HG02943 (cell line): ENCODE data around the gene CD99L2.
"Not testable (repeated sequence)": the region's sequence is repeated elsewhere in the genome, so short reads cannot be mapped to it uniquely, and the experiment has no call there.

Source experiments
- ATAC-seq: cut with Tn5 transposase; IDR thresholded peaks from one replicate; pipeline ENCODE4 v1.9.1; 2021; ENCODE audit warnings: mild to moderate bottlenecking, low read depth, moderate library complexity; ENCODE audit not compliant: unreplicated experiment

The CD99L2 gene

DNA sequence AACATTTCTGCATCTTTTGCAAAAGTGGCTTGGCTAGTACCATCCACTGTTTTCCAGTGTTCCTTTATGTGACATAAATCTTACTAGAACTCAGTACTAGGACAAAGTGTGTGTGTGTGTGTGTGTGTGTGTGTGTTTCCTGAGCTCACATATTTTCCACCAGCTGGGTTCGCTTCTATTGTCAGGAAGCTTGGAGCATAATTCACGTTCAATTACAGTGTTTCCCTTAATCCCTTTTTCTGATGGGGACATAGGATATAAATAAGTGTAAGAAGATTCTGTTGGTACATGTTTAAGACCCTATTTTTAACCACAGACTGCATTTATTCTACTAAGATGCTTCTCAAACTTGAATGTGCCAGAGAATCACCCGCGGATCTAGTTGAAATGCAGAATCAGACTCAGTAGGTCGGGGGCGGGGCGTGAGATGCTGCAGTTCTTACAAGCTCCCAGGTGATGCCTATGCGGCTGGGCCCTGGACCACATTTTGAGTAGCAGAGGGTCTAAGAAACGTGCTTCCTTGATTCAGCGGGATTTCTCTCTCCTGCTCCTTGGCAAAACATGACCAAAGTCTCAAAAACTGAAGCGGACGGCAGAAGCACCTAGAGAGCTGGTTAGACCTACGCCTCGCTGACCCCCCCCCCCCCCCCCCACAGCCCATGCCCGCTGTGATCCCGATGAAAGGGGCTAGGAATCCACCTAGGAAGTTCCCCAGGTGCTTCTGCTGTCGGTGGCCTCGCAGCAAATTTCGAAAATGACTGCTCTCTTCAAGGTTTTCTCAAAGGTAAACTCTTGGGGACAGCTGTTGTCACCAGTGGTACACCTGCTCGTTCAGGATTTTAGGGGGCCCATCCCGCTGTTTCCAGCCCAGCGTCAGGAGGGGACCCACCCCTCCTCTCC lies 797 bp downstream of the CD99L2 start:
- ATAC-seq, result no peak

DNA sequence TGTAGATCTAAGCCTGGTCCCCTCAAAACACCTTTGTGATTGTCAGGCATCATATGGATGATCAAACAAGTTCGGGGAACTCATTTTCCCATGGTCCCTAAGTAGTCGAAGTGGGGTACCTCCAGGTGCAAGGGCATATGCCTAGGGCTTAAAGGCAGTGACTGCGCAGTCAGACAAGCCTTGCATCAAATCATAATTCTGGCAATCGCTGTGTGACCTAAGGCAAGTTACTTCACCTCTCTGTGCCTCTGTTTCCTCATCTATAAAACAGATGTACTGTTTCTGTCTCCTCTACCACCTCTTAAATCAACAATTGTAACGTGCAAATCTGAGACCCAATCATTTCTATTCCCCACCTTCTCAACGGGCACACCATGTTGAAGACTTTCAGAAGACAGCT lies 1.8 kb downstream of the CD99L2 start:
- no peak for ATAC-seq

DNA sequence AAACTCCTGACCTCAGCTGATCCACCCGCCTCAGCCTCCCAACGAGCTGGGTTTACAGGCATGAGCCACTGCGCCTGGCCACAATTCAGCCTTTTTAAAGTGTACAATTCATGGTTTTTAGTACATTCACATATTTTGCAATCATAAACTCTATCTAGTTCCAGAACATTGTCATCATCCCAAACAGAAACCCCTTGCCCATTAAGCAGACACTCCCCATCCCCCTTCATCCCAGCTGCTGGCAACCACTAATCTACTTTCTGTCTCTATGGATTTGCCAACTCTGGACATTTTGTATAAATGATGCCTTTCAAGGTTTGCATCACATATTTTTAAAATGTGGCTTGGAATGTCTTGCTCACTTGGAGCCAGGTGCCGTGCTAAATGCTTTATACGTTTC lies 4.5 kb downstream of the CD99L2 start:
- ATAC-seq, result no peak

DNA sequence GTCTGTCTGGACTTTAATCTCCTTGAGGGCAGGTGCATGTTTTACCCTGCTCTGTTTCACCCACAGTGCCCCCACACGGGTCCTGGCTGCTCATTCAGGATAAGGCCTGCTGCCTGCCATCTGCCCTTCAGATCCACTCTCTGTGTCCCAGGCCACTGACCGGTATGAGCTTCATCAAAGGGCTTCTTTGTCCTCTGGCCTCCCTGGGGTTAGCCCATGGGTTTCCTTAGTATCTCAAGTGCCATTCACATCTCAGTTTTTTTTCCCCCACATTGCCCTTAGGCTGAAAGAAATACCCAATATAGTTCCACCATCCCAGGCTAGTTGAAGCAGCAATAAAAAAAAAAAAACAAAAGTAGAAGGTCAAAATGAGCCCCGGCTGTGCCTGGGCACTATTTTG lies 9.3 kb downstream of the CD99L2 start:
- no peak for ATAC-seq

DNA sequence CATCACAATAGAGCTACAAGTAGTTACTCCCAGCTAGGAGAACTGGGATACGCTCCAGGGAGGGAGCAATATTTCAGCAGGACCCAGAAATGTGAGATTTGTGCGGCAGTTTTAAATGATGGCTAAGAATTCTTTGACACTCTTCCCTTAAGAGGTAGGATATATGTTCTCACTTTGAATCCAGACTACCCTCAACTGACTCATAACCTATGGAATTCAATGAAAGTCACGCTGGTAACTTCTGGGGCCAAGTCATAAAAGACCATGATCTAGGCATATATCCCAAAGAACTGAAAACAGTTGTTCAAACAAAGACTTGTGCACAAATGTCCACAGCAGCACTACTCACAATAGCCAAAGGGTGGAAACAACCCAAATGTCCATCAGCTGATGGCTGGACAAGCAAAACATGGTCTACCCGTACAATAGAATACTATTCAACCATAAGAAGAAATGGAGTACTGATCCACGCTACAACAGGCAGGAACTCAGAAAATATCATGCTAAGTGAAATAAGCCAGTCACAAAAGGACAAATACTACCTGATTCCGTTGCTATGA lies 10.5 kb downstream of the CD99L2 start:
- ATAC-seq, result no peak

DNA sequence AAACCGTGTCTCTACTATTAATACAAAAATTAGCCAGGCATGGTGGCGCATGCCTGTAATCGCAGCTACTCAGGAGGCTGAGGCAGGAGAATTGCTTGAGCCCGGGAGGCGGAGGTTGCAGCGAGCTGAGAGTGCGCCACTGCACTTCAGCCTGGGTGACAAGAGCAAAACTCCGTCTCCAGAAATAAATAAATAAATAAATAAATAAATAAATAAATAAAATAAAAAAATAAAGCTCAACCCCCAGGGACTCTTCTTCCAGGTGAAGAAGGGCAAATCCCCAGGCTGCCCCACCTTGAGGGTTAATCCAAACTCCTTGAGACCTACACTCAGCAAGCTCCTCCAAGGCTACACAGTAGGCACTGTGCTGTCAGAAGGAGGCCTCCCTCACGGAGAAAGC lies 11.2 kb downstream of the CD99L2 start:
- not testable (repeated sequence) for ATAC-seq

DNA sequence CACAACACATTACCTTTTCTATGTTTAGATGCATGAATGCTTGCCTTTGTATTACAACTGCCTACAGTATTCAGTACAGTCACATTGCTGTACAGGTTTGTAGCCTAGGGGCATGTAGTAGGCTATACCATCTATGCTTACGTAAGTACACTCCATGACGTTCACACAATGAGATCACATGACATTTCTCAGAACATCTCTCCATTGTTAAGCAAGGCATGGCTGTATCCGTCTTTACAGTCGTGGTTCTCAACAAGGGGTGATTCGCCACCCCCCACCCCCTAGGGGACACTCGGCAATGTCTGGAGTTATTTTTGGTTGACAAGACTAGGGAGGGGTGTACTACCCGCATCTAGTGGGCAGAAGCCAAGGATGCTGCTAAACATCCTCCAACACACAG lies 12.1 kb downstream of the CD99L2 start:
- ATAC-seq, result no peak

DNA sequence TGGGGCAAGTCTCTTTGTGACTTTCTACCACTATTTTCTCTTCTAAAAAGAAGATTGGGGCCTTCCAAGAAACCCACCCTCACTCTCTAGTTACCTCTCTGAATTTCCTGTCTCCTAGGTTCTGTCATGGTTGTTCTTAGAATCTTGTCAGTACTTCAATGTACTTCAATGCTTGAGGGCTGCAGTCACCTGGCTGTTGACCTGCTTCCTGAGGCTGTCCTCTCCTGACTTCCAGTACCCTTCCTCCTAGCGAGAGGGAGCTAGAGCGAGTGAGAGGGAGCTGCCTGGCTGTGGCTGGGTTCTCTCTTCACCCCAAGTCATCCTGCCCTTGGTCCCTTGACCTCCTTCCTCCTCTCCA lies 17.7 kb downstream of the CD99L2 start:
- ATAC-seq, result no peak

DNA sequence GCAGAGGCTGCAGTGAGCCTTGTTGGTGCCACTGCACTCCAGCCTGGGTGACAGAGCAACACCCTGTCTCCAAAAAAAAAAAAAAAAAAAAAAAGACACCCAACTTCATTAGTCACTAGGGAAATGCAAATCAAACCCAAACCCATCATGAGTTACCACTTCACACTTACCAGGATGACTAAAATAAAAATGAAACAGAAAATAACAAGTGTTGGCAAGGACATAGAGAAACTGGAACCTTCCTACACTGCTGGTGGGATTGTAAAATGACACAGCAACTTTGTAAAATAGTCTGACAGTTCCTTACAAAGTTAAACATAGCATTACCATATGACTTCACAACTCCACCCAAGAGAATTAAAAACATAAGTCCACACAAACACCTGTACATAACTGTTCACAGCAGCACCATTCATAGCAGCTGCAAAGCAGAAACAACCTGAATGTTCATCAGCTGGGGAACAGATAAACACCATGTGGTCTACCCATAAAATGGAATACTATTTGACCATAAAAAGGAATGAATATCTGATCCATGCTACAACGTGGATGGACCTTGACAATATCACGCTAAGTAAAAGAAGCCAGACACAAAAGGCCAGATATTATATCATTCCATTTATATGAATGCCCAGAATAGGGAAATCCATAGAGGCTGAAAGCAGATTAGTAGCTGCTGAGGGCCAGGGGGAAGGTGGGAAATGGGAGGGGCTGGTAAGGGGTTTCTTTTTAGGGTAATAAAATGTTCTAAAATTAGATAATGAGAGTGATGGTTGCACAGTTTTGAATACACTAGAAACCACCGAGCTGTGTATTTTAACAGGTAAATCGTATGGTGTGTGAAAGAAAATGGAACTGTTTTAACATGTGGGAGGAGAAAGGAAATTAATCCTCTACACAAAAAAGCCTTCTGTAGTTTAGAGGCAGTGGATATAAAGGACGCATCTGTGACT lies 18.3 kb downstream of the CD99L2 start:
- no peak for ATAC-seq

DNA sequence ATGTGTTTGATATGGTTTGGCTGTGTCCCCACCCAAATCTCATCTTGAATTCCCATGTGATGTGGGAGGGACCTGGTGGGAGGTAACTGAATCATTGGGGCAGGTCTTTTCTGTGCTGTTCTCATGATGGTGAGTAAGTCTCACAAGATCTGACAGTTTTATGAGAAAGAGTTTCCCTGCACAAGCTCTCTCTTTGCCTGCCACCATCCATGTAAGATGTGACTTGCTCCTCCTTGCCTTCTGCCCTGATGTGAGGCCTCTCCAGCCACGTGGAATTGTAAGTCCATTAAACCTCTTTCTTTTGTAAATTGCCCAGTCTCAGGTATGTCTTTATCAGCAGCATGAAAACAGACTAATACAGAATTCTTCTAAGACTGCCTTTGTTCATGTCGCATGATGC lies 22.8 kb downstream of the CD99L2 start:
- not testable (repeated sequence) for ATAC-seq

DNA sequence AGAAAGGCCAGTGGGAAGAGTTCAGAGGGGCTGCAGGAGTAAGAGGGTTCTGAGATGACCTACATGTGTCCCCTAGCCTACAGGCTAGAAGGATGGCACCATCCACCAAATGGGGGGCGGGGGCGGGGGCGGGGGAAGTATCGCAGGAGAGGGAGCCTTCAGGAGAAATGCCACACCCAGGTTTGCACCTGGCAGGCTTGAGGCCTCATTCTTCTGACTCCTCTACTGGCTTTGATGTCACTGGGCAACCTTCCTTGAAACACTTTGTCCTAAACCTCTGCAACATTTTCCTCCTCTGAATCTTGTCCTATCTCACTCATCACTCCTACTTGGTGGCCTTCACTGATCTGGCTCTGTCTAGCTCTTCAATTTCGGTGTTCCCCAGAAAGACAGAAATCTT lies 24.0 kb downstream of the CD99L2 start:
- ATAC-seq, result no peak

DNA sequence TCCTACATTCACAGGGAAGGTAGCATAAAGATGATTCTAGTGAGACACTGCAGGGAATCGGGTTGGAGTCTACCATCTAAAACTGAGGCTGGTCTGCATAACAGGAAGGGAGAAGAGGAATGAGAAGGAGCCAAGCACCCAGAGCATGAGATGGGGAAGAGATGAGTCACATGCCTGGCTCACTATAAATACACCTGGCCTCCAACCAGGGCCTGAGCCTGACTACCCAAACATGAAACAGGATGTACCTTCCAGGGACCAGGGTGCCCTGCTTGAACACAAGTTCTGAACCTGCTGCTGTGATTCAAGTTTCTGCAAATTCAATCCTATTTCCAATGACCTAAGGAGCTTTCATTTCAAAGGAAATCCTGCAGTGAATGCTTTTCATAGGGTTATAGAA lies 24.9 kb downstream of the CD99L2 start:
- no peak for ATAC-seq

DNA sequence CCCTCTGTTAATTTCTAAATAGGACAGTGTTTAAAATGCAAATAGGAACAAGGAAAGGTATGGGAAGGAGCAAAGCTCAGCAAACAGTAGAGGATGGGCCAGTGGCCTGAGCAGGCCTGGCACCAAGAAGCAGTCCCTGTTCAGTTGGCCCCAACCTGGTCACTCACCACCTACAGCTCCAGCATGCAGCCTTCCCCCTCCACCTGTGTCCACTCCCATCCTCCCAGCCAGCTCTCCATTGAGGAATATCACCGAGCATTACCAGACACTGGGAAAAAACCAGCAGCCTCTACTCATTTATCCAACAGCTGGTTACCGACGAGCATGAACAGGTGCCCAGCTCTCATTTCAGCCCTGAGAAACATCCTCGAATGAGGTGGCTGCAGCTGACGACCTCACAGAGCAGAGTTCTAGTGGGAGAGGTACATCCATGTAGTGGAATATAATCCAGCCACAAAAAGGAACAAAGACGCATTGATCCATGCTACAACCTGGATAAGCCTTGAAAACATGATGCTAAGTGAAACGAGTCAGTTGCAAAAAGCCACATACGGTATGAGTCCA lies 25.6 kb downstream of the CD99L2 start:
- ATAC-seq, result no peak

DNA sequence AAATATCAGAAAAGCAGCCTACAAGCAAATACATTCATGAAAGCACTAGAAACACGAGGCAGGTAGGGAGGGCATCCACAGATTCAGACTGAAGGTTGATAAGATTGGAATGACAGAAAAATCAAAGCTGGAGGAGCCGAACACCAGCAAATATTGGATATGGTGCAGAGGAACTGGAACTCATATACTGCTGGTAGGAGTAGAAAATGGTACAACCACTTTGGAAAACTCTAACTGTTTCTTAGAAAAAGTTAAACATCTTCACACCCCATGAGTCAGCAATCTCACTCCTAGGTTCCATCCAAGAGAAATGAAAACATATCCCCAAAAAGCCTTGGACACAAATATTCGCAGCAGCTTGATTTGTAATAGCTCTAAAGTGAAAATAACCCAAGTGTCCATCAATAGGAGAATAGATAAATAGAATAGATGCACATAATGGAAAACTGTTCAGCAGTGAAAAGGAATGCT lies 27.1 kb downstream of the CD99L2 start:
- no peak for ATAC-seq

DNA sequence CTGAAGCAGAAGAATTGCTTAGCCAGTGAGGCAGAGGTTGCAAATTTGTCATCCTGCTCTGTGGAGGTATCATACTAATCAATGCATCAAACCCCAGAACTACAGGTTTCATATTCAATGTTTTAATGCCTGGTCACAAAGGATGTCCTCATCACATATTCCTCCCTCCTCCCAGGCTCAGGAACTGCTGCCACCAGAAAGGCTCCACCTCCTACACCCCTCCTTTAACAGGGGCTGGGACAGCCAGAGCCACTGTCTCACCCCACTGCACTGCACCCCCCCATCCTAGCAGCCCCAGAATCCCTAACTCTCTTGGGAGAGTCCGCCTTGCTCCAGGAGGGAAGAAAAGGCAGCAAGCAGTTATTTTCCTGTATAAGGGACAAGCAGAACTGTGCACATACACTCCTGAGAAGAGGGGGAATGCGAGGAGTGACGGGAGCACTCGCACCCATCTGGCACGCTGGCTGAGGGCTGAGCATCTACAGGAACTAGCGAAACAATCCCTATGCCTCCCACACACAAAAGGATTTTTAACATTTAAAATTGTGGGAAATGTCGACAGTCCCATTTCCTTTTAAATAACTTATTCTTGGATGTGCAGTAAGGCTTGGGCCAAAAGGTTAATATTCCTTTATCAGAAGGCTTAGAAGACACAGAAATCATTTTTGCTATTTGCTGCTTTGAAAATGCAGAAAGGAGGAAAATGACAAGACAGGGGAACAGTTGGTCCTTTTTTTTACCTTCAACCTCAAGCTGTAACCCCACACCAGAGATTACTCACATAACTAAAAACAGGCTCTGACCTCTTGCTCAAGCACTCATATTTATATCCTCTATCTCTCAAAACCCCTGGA lies 27.8 kb downstream of the CD99L2 start:
- no peak for ATAC-seq

DNA sequence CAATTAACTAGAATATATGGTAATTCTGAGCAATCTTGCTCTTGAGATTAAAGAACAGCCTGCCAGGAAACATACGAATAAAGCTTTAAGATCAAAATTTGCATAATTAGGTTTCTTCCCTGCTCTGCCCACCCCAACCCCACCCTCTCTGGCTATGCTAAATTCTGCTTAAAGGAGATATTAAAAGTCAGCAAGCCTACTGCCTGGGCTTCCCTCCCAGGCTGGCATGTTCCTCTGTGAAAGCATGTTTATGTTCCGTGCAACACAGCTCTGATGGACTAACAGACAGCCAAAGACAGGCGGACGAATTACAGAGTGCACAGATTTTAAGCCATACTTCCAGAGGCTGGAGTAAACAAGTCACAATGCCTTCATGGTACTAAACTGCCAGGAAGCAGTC lies 28.4 kb downstream of the CD99L2 start:
- no peak for ATAC-seq

DNA sequence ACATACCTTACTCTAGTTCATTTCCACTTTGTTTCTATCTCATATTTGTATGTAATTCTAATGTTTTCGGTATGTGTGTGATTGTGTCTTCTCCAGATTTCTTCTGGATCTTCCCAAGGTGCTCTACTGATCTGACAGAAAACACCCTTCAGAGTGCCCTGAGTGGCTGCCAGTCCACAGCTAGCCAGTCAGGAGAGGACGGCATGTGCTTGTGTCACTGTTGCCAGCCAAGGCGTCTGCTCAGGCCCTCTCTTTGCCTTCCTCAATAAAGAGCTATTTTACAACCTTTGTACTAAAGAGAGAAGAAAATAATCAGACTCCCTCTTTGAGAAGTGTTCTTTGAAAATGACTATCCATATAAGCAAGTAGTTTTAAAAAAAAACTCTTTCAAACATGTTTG lies 29.0 kb downstream of the CD99L2 start:
- no peak for ATAC-seq

DNA sequence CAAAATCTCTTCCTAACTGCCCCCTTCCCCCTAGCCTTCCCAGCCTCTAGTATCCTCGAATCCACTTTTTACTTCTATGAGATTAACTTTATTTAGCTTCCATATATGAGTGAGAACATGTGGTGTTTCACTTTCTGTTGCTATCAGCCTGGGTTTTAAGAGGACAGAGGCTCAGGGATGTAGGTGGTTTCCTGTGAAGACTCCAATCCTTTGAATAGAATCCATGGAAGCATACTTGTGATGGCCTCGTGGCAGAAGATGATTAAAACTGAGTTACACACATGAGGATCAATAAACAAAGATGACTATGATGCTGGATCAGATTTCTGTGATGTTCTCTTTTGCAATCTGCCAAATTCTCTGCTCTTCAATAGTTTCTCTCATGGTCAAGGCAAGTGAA lies 29.8 kb downstream of the CD99L2 start:
- no peak for ATAC-seq

DNA sequence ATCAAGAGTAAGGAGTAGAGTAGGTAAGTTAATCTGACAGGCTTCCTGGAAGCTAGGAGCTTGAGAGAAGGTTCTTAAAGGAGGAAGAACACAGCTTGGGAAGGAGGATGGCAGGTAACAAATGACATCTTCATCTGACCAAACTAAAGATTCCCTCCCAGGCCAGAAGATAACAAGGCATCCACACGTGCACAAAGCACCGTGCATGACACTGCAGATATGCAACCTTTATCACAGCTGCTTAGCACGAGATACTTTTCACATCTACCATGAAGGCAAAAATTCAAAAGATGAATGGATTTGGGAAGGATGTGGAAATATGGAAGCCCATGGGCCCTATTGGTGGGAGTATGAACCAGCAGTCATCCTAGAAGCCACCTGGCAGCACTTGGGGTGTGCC lies 34.3 kb downstream of the CD99L2 start:
- ATAC-seq, result no peak

DNA sequence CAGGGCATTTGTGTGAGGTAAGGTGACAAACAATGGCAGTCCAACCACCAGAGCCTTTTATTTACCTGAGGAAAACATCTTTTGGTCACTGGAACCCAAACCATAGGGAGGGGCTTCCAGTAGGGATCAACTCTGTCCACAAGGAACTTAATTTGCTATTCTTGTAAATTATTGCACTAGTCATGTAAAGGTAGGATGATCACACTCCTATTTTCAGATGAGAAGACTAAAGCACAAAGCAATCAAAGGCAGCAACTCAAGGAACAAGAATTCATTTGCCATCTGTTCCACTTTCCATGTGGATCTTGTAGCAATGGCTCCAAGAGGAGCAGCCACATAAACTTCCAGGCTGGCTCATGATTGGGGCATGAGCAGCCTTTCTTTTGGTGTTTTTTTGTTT lies 35.3 kb downstream of the CD99L2 start:
- ATAC-seq, result no peak
